AG08395 (cell line): ENCODE measurements around the gene ADAMTSL4.
"Not testable (repeated sequence)": the region's sequence is repeated elsewhere in the genome, so short reads cannot be mapped to it uniquely, and the experiment has no call there.

ENCODE experiments used
- DNase-seq: peaks from one replicate; pipeline ENCODE4 v3.0.0; 2012; ENCODE audit warnings: mixed read lengths, low spot score

Gene ADAMTSL4

GRCh38 chr1:150596095-150596892, 47.1 kb downstream of the ADAMTSL4 start:
- DNase-seq: peak; percentile 64

GRCh38 chr1:150596976-150597375, 47.8 kb downstream of the ADAMTSL4 start:
- no peak for DNase-seq

GRCh38 chr1:150598346-150598745, 49.1 kb downstream of the ADAMTSL4 start:
- not testable (repeated sequence) for DNase-seq

GRCh38 chr1:150601540-150601939, 52.3 kb downstream of the ADAMTSL4 start:
- no peak for DNase-seq

GRCh38 chr1:150602372-150602771, 53.2 kb downstream of the ADAMTSL4 start:
- not testable (repeated sequence) for DNase-seq

GRCh38 chr1:150603711-150604110, 54.5 kb downstream of the ADAMTSL4 start:
- DNase-seq: no peak

- no peak for DNase-seq
Measured at GRCh38 chr1:150604226-150604588, 55.0 kb downstream of the ADAMTSL4 start.

GRCh38 chr1:150605451-150605731, 56.2 kb downstream of the ADAMTSL4 start:
- not testable (repeated sequence) for DNase-seq

GRCh38 chr1:150606463-150607142, 57.4 kb downstream of the ADAMTSL4 start:
- DNase-seq: no peak

GRCh38 chr1:150609732-150610131, 60.5 kb downstream of the ADAMTSL4 start:
- DNase-seq: no peak
